Calu3 (cell line): Measurements from ENCODE around the gene ZNF792. TPM values are rescaled to one million over a fixed set of nuclear protein-coding genes. Genes with fewer than 3 reads are reported as not detected.

Source experiments
- BruUV-seq: library from RNA; stranded (reverse); fragments of 400-500 nt; replicated peaks from 2 replicates; lab custom pipeline; 2021; lab: Mats Ljungman, UMichigan
- CTCF ChIA-PET: fragments of 300-600 bp; sonication (Branson Sonifier 250); formaldehyde crosslinking; loops from one replicate; lab custom pipeline; 2022; ENCODE audit warnings: antibody characterized with exemption; lab: Charles Lee
- DNase-seq: peaks from one replicate; pipeline ENCODE4 v3.0.0; 2022
- H3K27ac Mint-ChIP-seq: one replicate; pipeline ENCODE4 v1.8.0; 2022; ENCODE audit warnings: mixed read lengths; ENCODE audit not compliant: unreplicated experiment
- H3K27me3 Mint-ChIP-seq: one replicate; pipeline ENCODE4 v1.8.0; 2022; ENCODE audit warnings: mixed read lengths; ENCODE audit not compliant: unreplicated experiment
- H3K36me3 Mint-ChIP-seq: one replicate; pipeline ENCODE4 v1.8.0; 2022; ENCODE audit warnings: mild to moderate bottlenecking, moderate library complexity, mixed read lengths; ENCODE audit not compliant: insufficient read depth, unreplicated experiment
- H3K4me1 Mint-ChIP-seq: one replicate; pipeline ENCODE4 v1.8.0; 2022; ENCODE audit warnings: mild to moderate bottlenecking, low read depth, mixed read lengths; ENCODE audit not compliant: unreplicated experiment
- H3K4me3 Mint-ChIP-seq: one replicate; pipeline ENCODE4 v1.8.0; 2022; ENCODE audit warnings: mild to moderate bottlenecking, low read depth, moderate library complexity, mixed read lengths; ENCODE audit not compliant: unreplicated experiment
- H3K9me3 Mint-ChIP-seq: one replicate; pipeline ENCODE4 v1.8.0; 2022; ENCODE audit warnings: low read depth, mixed read lengths; ENCODE audit not compliant: unreplicated experiment
- CTCF ChIP-seq: fragments of 200-600 bp; IDR thresholded peaks from one replicate; pipeline ENCODE4 v1.8.0; 2022; ENCODE audit warnings: antibody characterized with exemption; ENCODE audit not compliant: unreplicated experiment
- intact Hi-C: fragments of 100-400 bp; cut with micrococcal nuclease; formaldehyde crosslinking; loops from one replicate; pipeline ENCODE4 v1.10.0; 2022; ENCODE audit not compliant: unreplicated experiment
- total RNA-seq: library from RNA; stranded (reverse); gene quantifications from 2 replicates; pipeline ENCODE4 v1.2.3, GENCODE V29; 2022

ZNF792 gene
- total RNA-seq, 1 experiment from 2014 or later, result 9.3 TPM

GRCh38 chr19:34953092-34953491 lies 10.9 kb downstream of the ZNF792 start:
- CTCF ChIA-PET, result no interaction called here
- DNase-seq, result no peak
- no peak overlapping the region for H3K4me3 Mint-ChIP-seq
- peaks cover under 1% of the 10 kb centered on the region for H3K36me3 Mint-ChIP-seq
- intact Hi-C loops, result no loop called here
- no peak for TF ChIP-seq CTCF
- H3K27ac Mint-ChIP-seq, result no peak overlapping the region
- H3K4me1 Mint-ChIP-seq, result no peaks in the 10 kb centered on the region
- no TSS peak for BruUV-seq
- no peaks in the 10 kb centered on the region for H3K27me3 Mint-ChIP-seq
- peaks cover 35% of the 10 kb centered on the region for H3K9me3 Mint-ChIP-seq

- no peak for TF ChIP-seq CTCF
- Mint-ChIP-seq H3K4me1 (no peaks in the 10 kb centered on the region), H3K27me3 (no peaks in the 10 kb centered on the region), H3K9me3 (peaks cover 24% of the 10 kb centered on the region), H3K27ac (no peak overlapping the region), H3K36me3 (no peaks in the 10 kb centered on the region), H3K4me3 (no peak overlapping the region)
- CTCF ChIA-PET, result no interaction called here
- intact Hi-C loops, result no loop called here
- DNase-seq, result no peak
- no TSS peak for BruUV-seq
These were observed 20.0 kb downstream of the ZNF792 start for GRCh38 chr19:34943861-34944573.

GRCh38 chr19:34938886-34939285 lies 25.1 kb downstream of the ZNF792 start:
- TF ChIP-seq CTCF, result no peak
- intact Hi-C loops, result no loop called here
- Mint-ChIP-seq H3K4me1 (no peaks in the 10 kb centered on the region), H3K36me3 (peaks cover 8% of the 10 kb centered on the region), H3K9me3 (peaks cover 19% of the 10 kb centered on the region), H3K27ac (no peak overlapping the region), H3K4me3 (no peak overlapping the region), H3K27me3 (no peaks in the 10 kb centered on the region)
- BruUV-seq, result no TSS peak
- no peak for DNase-seq
- CTCF ChIA-PET, result no interaction called here

GRCh38 chr19:34936184-34936583 lies 27.8 kb downstream of the ZNF792 start:
- TF ChIP-seq CTCF, result no peak
- no peaks in the 10 kb centered on the region for H3K27me3 Mint-ChIP-seq
- no peak overlapping the region for H3K4me3 Mint-ChIP-seq
- H3K27ac Mint-ChIP-seq, result no peak overlapping the region
- BruUV-seq, result no TSS peak
- H3K9me3 Mint-ChIP-seq, result peaks cover 8% of the 10 kb centered on the region
- H3K36me3 Mint-ChIP-seq, result peaks cover 8% of the 10 kb centered on the region
- DNase-seq, result no peak
- H3K4me1 Mint-ChIP-seq, result no peaks in the 10 kb centered on the region
- CTCF ChIA-PET, result no interaction called here
- intact Hi-C loops, result no loop called here
